Epithelial cell of prostate (primary cell): ENCODE results near the gene MED12L.
A peak's percentile ranks its signal among the peaks of the same experiment; 100 is the strongest.
"Not testable (repeated sequence)": the region's sequence is repeated elsewhere in the genome, so short reads cannot be mapped to it uniquely, and the experiment has no call there.

Experiments
- DNase-seq: peaks from one replicate; pipeline ENCODE4 v3.0.0-alpha.2; 2011; ENCODE audit warnings: low read depth, low spot score
- H3K27ac ChIP-seq: fragments of 450-650 bp; 2 replicates; pipeline ENCODE4 v1.5.1; 2017; ENCODE audit warnings: mild to moderate bottlenecking

Gene MED12L

DNA sequence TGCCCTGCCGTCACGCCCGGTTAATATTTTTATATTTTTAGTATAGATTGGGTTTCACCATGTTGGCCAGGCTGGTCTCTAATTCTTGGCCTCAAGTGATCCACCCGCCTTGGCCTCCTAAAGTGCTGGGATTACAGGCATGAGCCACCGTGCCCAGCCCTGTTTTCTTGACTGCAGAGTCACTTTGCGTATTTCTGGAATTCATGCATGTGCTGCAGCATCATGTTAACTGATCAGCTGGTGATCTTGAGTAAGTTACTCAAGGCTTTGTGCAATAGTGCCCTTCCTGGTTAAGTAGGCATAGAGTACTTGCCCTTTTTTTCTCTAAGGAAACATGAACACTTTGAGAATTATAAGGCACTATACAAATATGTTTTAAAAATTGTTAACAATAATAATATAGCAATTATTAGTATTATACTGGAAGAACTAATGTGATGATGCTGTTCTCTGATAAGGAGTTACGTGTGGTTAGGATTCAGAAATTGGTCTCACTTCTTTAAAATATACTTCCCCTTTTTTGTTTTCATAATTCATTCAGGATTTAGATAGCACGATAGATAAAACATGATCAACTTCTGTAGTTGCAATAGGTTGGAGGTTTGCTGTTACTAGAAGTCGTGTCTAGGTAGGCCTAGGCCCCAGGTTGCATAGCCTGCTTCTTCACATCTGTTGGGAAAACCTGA lies 83.9 kb downstream of the MED12L start:
- no peak for DNase-seq
- H3K27ac ChIP-seq: no peak overlapping the region

DNA sequence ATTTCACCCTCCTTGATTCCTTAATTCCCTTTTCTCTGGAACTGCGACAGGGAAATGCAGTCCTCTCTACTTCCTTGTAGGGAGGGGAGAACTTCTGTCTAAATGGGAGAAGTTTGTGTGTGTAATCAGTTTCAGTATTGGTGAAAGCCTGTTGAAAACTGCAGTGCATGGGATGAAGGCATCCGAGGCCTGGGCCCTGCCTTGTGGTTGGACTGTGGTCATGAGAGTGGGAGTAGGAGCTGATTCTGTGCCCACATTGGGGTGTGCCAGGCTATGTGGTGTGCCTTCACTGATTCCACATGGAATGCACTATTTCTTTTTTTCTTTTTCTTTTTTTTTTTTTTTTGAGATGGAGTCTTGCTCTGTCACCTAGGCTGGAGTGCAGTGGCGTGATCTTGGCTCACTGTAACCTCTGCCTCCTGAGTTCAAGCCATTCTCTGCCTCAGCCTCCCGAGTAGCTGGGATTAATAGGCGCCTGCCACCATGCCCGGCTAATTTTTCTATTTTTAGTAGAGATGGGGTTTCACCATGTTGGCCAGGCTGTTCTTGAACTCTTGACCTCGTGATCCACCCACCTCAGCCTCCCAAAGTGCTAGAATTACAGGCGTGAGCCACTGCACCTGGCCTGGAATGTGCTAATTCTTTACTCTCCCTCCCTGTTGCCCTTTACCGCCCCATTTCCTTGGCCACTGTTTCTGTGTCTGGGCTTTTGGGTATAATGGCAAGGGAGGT lies 84.7 kb downstream of the MED12L start:
- H3K27ac ChIP-seq, DNase-seq: not testable (repeated sequence)

DNA sequence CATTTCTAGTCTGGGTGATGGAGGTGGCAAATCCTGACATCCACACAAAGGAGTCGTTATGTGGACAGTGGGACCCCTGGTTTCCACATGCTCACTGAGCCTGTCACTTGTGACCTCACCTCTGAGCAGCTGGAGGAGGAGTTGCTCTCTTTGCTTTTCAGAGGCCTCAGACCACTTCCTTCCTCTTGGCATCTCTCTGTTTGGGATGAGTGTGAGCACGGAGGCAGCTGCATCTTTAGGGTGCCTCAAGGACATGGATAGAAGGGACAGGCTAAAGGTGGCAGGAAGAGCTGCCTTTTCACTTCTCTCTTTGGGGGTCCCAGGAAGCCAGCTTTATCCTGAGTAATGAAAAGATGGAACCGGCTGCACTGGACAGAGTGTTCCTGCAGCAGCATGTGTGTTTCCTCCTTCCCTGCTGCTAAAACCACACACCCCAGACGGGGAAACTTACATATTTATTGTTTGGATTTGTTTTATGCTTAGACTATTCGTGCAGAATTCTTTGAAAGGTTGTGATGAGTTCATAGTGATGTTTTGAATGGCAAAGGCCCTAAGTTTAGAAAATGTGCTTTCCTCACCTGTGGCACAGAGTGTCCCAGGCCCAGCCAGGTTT lies 85.8 kb downstream of the MED12L start:
- H3K27ac ChIP-seq: no peak overlapping the region

DNA sequence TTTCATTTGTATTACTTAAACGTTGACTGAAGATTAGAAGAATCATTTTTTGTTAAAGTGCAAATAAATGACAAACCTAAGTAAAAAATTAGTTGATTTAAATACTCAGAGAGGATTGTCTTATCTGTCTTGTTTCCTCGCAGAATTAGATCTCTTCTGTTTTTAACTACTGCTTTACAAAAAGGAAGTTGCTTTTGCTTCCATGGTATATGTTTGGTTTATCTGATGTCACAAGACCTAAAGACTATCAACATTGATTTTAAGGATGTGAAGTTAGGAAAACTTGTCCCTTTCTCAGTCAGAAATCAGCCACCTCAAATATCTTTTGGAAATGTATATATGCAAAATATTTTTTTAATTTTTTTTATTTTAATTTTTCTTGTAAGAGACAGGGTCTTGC lies 88.9 kb downstream of the MED12L start:
- no peak for DNase-seq
- H3K27ac ChIP-seq: no peak overlapping the region

More for the DNA sequence above, 85.8 kb downstream of the MED12L start:
- DNase-seq: no peak

DNA sequence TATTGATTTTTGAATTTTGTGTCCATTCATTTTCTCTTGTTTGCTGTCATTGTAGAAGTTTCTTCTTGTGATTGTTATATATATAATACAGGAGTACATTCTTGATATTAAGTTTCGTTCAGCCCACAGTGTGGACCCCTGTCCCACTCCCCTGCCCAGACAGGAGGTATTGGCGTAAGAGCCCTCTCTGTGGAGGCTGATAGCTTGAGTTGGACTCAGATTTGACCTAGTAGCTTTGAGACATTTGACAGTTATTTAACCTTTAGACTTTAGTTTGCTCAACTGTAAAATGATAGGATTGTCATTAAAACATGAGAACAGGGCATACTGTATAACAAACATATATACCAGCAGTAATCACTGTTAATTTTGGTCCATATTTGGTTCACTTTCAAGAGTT lies 90.5 kb downstream of the MED12L start:
- no peak for DNase-seq
- H3K27ac ChIP-seq: no peak overlapping the region

DNA sequence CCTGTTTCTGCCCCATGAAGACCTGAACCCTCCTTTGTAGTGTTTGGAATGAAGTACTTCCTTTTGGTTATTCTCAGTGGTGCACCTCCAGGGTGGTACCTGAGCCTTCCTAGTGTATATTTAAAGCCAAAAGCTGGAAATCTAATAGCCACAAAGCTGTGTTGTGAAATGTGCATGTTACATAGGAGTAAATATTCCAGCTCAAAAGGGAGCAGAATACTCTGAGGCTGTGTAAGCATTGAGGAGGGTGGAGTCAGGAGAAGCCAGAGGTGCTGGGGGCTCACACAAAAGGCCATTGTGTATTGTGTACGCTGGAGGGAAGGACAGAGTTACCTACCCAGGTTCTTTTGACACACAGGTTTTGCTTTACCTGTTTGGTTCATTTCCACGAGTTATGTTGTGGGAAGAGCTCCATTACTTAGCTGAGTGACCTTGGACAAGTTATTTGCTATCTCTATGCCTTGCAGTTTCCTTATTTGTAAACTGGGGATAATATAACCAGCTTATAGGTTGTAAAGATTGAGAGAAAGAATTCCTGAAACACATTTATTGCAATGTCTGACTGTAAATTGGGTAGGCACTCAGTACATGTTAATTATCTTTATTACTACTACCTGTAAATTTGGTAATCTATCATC lies 92.9 kb downstream of the MED12L start:
- H3K27ac ChIP-seq: no peak overlapping the region
- no peak for DNase-seq

DNA sequence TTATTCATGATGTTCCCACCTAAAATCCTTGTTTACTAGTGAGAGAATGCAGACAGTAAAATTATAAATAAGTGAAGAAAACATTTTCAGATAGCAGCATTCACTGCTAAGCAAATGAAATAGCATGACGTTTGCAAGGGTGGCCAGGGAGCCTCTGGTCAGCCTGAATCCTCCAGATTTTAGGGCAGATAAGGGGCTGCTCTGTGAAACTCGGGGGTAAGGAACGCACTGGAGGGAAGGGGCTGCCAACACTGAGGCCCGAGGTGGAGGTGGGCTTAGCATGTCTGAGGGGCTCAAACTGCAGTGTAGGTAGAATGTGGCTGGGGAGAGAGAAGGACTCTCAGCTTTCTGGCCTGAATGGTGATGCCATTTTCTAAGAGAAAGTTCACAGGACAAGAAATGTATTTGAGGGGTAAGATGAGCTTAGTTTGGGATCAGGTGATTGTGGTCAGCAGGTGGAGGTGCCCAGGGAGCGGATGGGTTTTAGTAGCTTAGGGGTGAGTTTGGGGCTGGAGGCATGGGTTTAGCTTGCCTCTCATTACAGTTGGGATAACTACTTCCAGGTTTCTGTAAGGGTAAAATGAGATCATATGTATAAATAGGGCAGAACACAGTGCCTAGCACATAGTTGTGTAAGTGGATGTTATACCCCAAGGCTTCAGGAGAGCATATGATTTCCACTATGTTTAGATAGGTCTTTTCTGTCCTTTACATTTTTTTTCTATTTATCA lies 97.0 kb downstream of the MED12L start:
- H3K27ac ChIP-seq: no peak overlapping the region

DNA sequence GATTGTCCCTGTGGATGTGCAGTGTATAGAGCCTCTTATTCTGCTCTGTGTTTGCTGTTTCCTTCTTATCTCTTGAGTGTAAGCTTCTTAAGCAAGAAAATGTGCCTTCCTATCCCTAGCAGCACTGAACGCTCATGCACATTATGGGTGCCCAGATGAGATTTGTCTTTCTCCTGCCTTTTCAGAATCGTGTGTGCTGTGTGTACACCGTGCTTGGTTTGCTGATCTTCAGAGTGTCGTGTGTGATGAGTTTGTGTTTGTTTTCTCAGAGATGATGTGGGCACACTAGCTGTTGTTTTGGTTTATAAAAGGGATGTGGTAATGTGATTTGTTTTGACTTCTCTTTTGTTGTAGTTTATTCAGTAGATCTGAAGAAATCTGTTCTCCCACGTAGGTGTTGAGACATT lies 97.8 kb downstream of the MED12L start:
- H3K27ac ChIP-seq: no peak overlapping the region
- no peak for DNase-seq

More for the DNA sequence above, 97.0 kb downstream of the MED12L start:
- no peak for DNase-seq

DNA sequence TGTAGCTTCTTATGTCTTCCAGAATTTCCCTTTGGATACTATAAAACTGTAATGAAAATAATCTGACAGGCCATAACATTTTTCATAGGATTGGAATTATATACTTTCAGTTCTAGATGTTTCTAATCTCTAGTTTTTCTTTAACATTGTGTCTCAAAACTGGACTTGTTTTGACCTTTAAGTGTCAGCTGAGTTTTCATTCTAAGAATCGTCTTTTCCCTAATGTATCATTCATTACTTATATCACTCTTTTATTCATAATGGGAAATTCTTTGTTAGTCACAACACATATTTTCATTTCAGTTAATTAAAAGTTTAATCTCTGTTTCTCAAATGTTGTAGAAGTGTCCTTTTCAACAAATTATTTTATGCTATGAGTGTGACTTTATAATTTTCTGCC lies 105.6 kb downstream of the MED12L start:
- no peak for DNase-seq
- H3K27ac ChIP-seq: no peak overlapping the region

DNA sequence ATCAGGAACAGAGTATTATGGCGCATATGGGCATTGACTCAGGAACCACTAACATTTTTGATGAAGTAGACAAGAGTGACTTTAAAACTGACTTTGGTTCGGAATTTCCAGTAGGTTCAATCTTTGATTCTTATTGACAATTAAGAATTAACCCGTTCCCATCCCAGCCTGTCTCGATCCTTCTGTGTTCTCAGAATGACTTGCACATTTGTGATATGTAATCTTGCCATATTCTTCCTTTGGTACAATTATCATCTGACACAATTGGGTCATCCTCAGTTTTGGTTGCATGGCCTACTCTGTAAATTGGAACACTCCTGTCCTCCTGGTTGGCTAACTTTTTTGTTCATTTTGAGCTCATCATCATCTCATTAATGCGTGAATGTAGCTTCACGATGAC lies 107.1 kb downstream of the MED12L start:
- H3K27ac ChIP-seq: no peak overlapping the region

DNA sequence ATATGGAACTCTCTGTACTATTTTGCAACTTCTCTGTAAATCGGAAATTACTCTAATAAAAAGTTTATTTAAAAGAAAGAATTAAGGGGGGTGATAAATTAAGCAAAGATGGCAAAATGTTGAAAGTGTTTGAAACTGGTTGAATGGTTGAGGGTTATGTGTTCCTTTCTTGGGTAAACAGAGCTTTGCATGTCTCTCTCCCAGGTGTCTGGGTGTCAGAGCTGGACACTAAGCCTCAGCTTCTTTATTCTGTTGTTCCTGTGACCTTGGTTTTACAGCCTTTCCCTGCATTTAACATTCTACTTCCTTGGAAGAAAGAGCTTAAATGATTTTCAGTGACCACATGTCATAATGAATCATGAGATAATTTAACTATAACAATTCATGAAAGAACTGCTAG lies 110.4 kb downstream of the MED12L start:
- no peak overlapping the region for H3K27ac ChIP-seq
- DNase-seq: no peak

More for the DNA sequence above, 107.1 kb downstream of the MED12L start:
- no peak for DNase-seq

DNA sequence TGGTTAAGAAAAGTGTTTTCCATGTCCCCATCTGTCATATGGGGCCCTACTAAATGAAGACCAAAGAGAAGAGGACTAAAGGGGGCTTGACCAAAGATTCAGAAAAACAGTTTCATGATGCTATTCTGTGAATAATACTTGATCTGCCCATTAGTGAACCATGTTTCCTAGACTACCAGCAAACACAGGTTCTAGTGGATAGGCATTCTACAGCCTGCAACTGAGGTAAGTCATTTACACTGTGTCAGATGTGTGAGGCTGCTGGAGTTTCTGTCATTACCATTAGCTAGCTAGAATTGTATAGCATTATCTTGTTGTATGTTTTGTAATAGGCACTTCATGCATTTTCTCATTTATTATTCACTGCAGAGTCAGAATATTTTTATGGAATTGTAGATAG lies 111.0 kb downstream of the MED12L start:
- no peak for DNase-seq
- no peak overlapping the region for H3K27ac ChIP-seq

DNA sequence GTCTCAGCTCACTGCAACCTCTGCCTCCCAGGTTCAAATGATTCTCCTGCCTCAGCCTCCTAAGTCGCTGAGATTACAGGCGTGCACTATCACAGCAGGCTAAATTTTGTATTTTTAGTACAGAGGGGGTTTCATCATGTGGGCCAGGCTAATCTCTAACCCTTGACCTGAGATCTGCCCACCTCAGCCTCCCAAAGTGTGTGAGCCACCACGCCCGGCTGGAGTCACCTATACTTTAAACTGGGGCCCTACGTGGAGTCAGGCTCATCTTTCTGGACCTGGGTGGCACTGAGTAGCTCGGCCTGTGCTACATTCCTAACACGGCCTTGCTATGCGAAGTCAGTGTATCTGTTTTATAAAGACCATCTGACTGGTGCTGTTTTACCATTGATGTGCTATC lies 111.8 kb downstream of the MED12L start:
- H3K27ac ChIP-seq: no peak overlapping the region
- no peak for DNase-seq

DNA sequence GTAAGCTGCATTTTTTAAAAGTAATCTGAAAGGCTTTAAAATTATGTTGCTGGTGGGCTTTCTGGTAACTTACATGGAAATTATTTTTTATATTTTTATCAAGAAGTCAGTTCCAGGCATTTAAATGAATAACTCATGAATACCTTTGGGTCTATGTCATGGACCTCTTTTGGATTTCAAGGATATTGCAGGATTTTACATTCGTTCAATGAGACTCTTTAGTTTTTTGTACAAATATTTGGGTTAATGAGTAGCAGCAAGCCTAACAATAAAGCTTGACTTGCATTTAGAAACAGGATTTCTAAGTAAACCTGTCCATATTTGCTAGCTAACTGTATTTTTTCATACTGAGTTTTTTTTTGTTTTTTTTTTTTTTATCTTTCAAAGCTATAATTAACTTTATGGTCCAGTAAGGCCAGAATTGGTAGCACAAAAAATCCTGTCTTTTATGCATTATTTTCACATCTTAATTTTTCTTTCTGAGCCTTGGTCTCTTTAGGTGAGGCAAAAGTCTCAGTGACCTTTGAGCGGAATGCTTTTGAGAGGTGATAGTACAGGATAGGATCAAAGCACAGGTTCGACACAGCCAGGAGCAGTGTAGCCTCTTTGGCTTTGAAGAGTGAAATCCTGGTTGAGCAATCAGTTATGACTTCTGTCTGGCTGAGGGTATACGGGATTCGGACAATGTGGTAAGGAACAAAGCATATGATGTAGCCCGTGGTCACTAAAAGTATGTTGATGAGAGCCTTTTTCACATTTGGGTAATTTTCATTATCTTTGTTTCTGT lies 112.7 kb downstream of the MED12L start:
- H3K27ac ChIP-seq: peak overlapping the region; percentile 16
- DNase-seq: no peak

DNA sequence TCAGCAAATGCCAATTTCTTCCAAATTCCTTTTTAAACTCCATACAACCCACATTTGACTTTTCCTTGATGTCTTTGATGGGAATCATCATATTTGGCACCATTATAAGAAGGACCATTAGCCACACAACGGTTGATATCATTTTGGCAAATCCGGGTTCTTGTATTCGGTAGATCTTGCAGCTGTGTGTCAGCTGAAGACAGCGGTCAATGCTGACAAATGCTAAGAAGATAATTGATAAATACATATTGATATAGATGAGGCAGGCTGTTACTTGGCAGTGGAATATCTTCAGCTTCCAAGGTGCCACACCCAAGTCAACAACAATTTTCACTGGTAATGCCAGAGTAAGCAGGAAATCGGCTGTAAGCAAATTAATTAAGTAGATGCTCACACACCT lies 113.4 kb downstream of the MED12L start:
- no peak overlapping the region for H3K27ac ChIP-seq
- no peak for DNase-seq

DNA sequence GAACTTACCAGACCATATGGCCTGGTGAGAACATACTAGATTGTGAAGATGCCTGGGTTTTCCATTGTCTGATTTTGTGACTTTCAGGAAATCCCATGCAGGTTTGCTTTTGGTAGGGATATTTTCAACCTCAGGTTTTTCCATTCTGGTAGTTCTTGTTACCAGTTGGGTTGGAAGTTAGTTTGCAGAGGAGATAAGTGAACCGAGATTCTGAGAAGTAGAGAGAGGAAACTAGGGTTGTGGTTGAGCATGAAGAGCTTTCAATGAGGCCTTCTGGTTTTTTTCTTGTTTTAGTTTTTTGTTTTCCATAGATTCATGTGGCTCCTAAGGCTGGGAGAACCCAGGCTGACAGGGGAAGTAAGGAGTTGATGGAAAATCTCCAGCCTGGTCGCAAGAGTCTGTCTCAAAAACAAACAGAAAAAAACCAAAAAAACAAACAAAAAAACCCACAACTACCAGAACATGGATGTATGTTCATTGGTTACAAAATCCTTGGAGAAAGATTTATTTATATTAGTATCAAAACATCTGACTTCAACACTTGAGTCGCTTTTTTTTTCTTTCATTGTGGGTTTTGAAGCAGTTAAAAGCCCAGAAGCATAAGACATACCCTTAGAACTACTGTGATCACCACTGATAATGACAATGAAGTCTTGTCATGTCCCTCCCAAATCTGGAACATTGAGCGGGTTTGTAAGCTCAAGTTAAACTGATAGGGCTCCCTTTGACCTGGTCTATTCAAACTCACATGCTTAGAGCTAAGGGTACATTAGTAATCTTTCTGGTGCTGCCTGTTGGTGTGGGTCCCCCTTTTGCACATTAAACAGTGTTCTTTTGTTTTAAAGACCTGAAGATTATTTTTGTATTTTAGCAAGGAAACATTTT lies 114.3 kb downstream of the MED12L start:
- DNase-seq: no peak
- no peak overlapping the region for H3K27ac ChIP-seq

DNA sequence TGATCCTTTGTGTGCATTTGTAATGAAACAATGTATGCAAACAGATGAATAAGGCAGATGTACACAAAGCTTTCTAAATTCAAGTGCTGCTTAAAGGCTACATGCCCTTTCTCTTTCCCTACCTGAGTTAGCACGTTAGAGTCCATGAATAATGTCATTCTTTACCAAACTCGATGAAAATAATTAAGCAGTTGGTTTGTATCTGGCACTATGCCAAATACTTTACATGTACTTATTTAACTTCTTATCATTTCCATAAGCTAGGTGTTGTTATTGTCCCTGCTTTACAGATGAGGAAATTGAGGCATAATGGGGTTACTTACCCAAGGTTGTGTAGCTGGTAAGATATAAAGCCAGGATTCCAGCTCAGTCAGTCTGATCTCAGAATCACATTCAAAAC lies 115.1 kb downstream of the MED12L start:
- DNase-seq: no peak
- H3K27ac ChIP-seq: no peak overlapping the region

DNA sequence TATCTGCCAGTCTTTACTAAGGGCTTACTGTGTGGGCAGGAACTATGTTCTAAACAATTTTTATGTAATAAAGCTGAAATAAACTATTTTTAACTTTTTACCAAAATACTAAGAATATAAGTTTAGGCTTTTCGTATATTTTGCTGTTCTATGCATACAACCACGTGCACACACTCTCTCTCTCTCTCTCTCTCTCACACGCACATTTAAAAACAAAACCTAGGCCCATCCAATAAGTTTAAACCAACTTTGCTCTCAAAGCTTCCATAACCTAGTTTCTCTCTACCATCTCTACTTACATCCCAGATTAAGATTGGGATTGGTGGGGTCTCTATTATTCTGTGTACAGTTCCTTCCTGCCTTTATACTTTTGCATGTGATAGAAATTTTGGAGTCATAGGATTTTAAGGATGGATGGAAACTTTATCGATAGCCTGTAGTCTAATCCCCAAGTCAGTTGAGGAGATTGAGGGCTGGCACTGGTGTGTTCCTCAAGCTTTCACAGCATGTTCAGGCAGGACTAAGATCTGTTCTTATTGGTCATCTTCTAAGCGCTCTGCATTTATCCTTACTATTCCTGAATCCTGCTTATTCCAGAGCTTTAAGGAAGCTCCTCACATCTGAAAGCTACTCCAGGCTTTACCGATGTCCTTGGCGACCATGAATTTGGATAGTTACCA lies 115.7 kb downstream of the MED12L start:
- H3K27ac ChIP-seq: no peak overlapping the region
- DNase-seq: no peak
